NCI-H1092 treated with DMSO at 0.1 percent for 48 hours (cell line): Measurements from ENCODE around the gene IFI44.

Experiments
- DNase-seq: peaks from one replicate; lab custom pipeline; 2025; lab: John Stamatoyannopoulos, UW

IFI44 gene

DNA sequence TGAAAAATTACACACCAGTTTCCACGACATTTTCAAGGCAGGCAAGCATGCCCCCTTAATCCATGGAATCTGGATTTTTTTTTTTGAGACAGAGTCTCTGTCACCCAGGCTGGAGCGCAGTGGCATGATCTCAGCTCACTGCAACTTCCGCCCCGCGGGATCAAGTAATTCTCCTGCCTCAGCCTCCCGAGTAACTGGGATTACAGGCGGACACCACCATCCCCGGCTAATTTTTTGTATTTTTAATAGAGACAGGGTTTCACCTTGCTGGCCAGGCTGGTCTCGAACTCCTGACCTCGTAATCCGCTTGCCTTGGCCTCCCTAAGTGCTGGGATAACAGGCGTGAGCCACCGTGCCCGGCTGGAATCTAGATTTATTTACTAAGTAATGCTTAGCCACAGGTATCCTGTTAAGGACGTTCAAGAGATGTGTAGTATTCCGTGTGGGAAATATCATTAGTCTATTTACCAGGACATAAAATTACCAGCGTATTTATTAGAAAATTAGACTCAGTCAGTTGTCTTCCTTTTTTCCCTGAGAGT lies 2.5 kb downstream of the IFI44 start:
- DNase-seq = no peak

DNA sequence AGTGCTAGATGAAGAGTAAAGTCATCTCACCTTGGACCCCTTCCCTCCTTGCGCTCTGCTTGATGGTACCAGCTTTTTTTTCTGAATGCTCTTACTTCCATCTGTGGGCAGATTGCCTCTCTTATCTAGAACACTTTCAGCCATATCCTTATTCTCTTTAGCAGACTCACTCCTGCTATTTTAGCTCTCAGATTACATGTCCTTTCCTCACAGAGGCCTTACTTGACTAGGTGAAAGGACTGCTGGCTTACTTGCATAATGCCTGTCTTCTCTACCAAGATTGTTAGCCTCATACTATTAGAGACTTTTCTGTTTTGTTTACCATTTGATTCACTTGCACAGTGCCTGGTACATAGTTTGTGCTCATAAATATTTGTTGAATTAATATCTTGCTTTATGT lies 9.3 kb downstream of the IFI44 start:
- DNase-seq = no peak

DNA sequence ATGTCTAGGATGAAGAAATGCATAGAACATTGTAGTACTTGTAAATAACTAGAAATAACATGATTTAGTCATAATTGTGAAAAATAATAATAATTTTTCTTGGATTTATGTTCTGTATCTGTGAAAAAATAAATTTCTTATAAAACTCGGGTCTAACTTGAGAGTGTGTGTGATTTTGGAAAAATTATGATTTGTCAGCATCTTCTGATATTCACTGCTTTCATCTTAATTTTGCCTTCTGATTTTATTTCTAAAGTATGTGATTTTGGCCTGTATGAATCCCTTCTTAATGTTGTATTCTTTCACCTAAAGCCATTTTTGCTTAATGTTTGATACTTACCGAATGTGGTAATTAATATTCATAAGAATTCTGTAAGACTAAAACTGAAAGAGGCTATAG lies 14.3 kb downstream of the IFI44 start:
- DNase-seq = no peak

DNA sequence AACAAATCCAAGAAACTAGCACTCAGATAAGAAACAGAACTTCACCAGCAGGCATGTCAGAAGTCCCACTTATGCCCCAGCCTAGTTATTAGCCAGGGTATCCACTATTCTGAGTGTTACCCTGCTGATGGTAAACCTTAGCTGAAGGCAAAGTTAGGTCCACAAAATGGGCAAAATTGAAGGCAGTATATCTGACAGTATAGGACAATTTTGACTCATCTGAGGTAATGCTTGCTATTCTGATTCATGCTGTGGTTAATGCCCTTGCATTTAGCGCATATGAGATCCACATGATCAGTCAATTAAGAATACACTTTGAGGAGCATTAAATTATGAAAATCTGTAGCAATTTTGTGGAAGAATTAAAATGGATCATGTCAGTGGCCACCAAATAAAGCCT lies 15.1 kb downstream of the IFI44 start:
- DNase-seq = no peak

DNA sequence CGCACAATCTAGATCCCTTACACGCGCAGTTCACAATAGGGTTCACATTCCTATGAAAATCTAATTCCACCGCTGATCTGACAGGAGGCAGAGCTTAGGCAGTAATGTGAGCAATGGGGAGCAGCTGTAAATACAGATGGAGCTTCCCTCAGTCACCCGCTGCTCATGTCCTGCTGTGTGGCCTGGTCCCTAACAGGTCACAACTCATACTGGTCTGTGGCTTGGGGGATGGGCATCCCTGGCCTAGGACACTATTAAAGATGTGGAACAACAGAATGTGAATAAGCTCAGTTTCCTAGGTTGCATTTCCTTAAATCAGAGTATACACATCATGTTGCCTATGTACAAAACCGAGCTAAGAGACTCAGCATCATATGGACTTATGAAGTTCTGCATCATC lies 16.2 kb downstream of the IFI44 start:
- no peak for DNase-seq

DNA sequence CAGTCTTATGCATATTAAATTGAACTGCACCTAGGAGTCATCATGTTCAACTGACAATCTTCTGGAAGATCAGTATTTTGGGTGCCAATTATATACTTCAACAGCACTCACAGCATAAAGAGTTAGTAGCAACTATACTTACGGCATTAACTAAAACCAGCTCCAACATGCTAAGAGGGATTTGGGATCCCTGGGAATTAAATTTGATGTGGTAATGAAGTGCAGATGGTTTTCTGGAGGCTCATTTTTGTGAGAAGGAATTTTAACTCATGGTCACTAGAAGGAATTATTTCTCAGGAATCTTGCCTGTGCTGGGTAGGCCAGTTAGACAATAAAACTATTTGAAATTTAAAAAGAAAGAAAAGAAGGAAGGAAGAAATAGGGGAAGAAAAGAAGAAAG lies 18.3 kb downstream of the IFI44 start:
- DNase-seq = no peak

DNA sequence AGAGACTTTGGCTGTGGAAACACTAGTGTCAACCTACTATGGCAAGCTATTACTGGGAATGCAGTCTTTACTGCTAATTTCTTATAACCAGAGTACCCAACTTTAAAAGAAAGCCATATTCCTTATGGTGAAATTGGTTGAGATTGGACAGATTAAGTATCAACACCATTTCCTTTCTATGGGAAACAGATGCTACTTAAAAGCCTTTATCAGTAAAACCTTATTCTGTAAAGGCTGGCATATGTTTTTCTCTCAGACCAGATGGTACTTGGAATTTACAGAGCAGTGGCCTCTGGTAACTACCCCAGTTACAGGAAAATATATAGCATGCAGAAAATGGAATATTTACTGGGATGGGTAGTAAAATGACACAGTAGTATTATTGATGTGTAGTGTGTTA lies 18.8 kb downstream of the IFI44 start:
- no peak for DNase-seq

DNA sequence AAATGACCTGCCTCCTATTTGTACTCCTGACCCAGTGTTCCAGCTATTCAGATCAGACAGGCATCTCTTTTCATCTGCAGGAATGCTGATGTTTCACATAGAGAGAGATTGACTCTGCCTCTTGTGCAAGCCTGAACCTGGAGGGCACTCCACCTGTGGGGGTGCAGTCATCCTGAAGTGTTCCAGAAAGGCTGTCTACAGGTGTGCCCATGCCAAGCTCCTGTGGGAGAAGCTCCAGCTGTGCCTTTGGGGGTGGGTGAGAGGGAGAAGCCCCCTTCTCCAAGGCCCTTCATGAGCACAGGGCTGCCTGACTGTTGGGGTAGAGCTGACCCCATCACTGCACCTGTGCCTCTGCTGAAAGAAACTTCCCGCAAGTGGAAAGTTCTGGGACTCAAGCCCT lies 22.8 kb downstream of the IFI44 start:
- no peak for DNase-seq

DNA sequence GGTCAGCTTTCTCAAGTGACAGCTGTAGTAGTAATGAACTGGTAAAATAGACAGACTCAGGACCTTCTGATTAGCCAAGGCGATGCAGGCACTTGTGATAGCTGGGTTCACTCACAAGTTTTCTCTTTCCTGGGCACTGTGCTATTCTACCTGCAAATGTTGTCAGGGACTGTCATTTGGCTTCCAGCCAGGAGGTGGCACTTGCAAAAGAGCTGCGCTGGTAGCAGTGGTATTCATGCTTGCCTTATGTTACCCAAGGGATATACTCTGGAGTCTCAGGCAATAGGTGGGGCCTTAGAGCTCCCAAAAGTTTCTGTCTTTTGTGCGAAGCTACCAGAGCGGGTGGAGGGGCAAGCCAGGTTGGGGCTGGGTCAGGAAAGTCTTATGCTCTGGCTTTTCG lies 23.5 kb downstream of the IFI44 start:
- DNase-seq = no peak

DNA sequence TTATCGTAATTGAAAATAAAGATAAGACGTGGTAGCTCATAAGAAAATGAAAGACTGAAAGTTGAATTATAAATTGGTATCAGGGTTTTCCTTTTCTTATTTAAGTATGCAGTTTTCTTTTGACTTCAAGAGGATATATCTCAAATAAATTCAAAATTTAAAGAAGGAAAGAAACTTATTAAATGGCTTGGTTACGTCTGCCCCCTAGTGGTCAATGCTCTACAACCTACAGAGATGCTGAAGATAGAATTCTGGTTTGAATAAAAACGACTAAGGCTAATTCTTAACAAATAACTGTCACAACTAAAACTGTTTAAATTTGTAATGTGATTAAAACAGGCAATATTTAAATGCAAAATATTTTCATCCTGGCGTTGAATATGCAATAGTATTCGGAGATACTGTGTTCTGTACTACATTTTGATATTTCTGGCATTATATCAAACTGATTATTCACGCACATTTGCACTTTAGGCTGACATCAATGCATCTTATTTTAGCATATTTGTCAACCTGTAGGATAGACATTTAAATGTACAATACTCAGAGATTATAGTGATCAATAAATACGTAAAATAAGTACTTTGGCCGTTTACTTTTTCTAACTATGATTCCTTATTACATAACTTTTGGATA lies 26.8 kb downstream of the IFI44 start:
- peak; percentile 28 for DNase-seq

DNA sequence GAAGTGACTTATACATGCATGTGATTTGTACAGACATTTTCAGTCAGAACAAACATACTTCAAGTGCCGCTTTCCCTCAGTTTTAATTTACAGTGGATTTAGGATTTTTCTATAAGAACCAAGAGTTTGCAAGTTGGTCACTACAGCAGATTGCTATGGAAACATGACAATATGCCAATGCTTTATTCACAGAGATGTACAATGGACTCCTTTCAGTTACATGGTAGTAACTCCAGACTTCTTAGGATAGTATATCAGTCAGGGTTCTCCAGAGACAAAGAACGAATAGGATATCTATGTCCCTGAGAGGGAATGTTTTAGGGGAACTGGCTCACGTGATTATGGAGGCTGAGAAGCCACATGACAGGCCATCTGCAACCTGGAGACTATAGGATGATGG lies 27.4 kb downstream of the IFI44 start:
- DNase-seq = no peak

DNA sequence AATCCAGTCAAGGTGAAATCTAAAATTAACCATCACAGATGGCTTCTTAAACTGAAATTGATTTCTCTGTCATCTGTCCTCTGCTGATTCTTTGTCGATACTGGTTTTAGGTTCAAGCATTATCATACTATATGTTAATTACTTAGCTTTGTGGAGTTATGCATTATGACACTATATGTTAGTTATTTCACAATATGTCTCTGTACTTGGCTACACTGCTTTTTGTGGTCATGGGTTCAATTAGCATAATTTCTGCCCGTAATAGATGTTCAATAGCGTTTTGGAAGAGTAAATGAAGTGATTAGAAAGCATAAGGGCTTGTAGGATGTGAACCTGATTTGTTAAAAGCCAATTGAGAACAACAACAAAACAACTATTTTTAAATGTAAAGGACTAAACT lies 28.2 kb downstream of the IFI44 start:
- no peak for DNase-seq

DNA sequence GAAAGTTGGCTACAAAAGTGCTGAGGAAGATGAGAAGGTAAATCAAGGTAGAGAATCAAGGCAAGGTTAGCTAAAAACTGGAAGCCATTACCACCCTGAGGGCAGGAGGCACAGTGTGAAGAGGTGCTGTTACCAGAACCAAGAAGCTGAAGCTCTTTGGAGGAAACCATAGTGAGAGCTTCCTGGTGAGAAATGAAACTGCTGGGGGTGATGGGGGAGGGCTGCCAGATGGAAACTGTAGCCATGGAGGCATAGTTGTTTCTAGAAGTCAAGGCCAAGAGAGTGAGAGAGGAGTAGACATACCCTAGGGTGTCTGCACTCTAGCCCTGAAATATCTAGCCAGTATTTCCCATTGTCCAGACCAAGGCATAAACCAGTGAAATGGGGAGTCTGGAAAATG lies 28.7 kb downstream of the IFI44 start:
- no peak for DNase-seq

DNA sequence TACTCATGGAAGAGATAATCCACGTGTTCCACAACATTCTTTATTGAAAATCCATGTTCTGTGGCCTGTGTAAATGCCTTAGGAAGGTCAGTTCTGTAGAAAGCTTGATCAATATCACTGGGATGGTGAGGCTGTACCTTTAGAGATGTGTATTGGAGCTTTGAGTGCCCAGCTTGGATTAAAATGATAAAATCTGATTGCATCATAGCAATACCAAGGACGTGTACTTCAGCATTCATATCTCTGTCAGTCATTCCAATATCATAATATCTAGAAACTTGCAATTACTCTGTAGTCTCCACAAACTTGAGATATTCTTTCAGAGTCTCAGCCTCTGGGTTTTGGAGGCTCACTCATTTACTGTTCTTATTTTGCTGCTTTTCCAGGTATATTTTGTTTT lies 31.6 kb downstream of the IFI44 start:
- no peak for DNase-seq

DNA sequence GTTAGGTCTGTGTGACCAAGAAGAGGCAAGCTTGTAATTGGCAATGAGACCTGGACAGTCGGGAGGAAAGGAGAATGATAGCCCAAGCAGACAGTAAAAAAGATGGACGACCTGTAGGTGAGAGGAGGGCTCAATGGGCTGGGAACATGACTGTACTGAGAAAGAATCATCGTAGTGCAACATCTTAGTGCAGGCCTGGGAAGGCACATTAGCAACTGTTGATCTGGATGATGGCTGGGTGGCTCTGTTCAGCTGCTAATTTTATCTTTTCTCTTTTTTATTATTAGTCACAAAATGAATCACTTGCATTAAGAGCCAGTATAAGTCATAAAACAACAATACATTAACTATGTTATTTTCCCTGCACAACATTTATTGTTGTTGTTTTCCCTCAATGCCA lies 32.9 kb downstream of the IFI44 start:
- no peak for DNase-seq

DNA sequence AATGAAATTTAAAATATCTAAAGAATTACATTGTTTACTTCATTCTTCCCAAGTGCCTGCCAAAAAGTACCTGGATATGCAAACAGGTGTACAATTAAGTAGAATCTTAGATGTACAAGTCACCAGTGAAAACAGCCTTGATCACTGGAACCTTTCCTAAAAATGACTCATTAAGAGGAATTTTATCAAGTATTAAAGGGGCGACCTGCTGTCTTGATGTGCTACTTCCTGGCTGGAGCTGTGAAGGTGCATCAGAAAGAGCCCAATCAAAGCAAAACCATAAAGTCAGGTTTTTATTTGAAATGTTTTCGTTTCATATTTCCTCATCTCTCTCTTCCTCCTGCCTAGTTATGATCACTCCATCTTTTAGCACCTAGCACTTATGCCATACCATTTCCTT lies 33.4 kb downstream of the IFI44 start:
- DNase-seq = no peak

DNA sequence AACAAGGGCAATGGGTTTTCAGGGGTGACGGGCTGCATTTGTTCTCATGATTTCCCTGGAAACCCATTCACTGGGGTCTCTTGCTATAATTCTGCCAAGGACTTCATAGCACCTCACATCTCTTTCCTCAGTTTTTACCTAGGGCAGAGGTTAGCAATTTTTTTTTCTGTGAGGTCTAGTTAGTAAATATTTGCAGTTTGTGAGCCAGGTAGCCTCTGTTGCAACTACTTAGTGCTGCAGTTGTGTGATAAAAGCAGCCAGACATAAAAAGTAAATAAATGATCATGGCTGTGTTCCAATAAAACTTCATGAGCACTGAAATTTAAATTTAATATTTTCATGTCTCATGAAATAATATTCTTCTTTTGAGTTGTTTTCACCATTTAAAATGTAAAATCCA lies 37.7 kb downstream of the IFI44 start:
- DNase-seq = no peak

DNA sequence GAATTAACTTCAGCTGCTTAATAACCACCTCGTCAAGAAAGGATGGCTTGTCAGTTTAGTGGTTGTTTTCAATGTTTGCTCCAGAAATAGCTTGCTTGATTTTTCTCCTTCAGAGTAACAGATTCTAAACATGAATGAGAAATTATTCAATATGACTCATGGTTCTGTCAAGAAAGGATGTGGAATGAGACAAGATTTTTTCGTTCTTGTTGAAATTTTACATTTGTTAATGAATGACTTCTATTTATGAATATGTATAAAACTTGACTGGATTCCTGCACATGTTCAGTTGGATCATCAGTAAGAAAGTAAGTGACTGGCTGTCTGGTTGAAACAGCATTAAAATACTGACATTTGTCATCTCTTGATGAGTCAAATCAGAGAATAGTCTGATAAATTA lies 38.3 kb downstream of the IFI44 start:
- DNase-seq = no peak

DNA sequence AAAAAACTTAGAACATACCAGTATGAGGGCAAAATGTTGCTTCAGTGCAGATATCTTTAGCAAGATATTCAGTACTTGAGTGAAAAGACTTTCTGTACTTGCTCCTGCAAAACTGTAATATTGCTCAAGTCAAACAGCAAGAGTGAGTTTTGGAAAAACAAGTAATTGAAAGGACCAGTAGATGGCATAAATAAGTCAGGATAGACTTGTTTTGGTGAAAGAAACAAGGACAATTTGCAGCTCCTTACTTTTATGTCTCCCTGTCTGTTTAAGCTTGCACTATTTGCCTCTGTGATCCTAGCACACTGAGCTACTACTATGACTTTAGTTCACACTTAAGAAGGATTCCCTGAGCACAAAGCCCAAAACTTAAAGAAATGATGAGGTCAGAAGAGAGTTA lies 39.1 kb downstream of the IFI44 start:
- DNase-seq = no peak

DNA sequence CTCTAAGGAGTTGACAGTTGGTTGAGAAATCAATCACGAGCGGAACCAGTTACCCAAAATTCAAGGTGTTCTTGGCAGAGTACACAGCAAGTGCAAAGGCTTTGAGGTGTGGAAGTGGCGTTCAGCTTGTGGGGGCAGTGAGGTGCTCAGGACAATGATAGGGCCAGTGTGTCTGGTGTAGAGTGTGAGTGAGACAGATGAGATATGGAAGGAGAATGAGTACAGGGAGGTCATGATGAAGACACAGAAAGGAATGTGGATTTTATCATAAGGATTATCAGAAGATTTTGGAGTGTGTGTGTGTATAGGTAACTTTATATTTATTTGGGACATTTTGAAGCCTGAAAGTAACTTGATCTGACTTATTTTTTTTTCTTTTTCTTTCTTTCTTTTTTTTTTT lies 40.9 kb downstream of the IFI44 start:
- no peak for DNase-seq

DNA sequence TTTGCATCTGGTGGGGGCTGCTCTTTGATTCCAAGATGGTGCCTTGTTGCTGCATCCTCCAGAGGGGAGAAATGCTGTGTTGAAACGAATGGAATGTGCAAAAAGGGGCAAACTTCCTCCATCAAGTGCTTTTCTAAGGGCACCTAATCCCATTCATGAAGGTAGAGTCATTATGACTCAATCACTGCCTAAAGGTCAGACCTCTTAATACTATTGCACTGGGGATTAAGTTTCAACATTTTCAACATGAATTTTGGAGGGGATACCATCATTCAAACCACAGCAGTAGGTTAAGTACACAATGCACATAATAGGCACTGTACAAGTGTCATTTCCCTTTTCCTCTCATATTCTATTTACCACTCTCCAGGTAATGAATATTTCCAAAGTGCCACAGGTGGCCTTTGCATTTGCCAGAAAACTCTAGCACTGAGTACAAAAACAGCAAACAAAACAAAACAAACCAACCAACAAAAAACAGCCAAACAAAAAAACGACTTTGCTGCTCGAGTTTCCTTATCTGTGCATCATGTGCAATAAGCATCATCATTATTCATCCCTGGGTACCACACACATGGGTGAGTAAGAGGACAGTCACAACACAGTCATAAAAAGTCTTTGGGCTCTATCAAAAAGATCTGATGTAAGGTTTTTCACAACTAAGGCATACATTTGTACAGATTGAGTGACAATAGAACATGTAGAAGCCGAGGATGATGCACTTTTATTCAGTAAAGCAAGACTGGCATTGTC lies 42.5 kb downstream of the IFI44 start:
- DNase-seq = no peak

DNA sequence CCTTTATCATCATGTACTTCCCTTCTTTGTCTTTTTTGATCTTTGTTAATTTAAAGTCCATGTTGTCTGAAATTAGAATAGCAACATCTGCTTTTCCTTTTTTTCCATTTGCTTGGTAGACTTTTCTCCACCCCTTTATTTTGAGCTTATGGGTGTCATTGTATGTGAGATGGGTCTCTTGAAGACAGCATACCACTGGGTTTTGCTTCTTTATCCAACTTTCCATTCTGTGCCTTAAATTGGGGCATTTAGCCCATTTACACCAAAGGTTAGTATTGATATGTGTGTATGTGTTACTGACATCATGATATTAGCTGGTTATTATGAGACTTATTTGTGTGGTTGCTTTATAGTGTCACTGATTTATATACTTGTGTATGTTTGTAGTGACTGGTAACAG lies 50.2 kb downstream of the IFI44 start:
- DNase-seq = no peak

DNA sequence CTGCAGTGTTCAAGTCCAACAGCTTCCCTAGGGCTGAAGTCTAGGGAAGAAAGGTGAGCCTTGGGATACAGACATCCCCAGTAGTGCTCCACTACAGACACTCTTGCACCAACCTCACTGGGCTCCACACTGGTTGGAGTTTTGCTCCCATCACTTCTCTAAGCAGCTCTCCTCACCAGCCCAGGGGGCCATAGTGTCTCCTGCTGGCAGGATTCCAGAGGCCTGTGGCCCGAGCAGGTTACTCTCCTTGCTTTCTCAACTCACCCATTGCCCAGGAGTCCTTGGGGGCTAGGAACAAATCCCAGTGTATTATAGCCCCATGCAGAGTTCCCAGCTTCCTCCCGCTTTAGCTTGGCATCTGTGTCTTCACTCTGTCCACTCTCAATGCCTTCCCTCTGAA lies 52.8 kb downstream of the IFI44 start:
- no peak for DNase-seq

DNA sequence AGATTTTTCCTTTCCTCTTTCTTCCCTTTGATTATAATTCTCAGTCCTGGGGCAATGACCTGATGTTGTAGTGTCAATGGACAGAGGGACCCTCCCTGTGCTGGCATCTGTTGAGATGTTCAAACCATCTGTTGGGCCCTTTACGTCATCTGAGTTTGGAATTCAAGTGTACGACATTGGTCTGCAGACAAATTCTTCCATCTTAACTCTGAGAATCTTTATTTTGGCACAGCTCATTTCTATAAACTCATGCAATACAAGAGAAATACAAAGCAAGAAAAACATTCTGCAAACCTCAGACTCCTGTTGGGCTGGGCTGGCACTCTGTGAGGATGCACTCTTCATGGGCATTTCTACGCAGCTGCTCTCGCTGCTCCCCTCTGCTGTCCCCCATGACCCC lies 54.2 kb downstream of the IFI44 start:
- DNase-seq = no peak
